GM18502 (cell line): ENCODE data around the gene AADACL2.

ENCODE experiments used
- ATAC-seq: cut with Tn5 transposase; IDR thresholded peaks from one replicate; pipeline ENCODE4 v1.9.1; 2021; ENCODE audit warnings: mild to moderate bottlenecking; ENCODE audit not compliant: unreplicated experiment, poor library complexity

The AADACL2 gene, protein sequence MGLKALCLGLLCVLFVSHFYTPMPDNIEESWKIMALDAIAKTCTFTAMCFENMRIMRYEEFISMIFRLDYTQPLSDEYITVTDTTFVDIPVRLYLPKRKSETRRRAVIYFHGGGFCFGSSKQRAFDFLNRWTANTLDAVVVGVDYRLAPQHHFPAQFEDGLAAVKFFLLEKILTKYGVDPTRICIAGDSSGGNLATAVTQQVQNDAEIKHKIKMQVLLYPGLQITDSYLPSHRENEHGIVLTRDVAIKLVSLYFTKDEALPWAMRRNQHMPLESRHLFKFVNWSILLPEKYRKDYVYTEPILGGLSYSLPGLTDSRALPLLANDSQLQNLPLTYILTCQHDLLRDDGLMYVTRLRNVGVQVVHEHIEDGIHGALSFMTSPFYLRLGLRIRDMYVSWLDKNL

DNA sequence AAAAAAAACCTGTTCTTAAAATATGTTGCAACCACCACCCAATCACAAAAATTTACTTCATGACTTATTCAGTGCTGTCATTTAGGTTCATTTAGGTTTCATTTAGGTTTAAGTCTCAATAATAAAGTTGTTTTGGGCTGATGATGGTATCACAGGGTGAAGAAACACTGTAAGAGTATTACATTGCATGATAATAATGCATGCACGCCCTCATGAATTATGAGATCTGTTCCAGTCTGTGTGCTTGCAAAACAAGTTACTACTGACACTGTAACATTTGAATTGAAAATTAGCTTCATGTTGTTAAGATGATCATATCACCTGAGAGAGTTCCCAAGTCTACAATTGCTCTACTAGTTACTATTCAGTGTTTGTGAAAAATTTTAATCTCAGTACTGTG, at the start of gene AADACL2:
TSS of gene AADACL2 (plus strand) at position 315 of the 400 bp plus-strand sequence. CDS start 109 bp downstream, outside the sequence.
- ATAC-seq = no peak

GRCh38 chr3:151684094-151684493, 49.6 kb upstream of the AADACL2 start:
- ATAC-seq = no peak

- no peak for ATAC-seq
Measured at GRCh38 chr3:151686257-151686656, 47.5 kb upstream of the AADACL2 start.

- no peak for ATAC-seq
Measured at GRCh38 chr3:151687076-151687475, 46.7 kb upstream of the AADACL2 start.

DNA sequence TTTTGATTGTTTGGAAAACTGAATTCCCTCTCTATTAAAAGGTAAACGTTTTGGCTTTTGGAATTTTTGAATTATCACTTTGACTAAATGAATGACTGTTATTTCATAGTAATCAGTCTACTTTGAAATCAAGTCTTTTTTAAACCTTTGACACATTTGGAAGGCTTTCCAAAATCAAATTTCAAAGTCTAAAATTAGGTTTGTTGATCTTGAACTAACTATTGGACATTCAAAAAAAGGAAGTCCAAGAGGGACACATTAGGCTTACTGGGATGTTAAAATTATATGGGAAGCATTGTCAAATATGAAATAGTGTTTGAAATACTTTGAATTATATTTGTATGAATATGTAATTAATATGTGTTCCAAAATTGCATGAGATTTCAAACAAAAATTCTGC, 45.2 kb upstream of the AADACL2 start:
- ATAC-seq = no peak

DNA sequence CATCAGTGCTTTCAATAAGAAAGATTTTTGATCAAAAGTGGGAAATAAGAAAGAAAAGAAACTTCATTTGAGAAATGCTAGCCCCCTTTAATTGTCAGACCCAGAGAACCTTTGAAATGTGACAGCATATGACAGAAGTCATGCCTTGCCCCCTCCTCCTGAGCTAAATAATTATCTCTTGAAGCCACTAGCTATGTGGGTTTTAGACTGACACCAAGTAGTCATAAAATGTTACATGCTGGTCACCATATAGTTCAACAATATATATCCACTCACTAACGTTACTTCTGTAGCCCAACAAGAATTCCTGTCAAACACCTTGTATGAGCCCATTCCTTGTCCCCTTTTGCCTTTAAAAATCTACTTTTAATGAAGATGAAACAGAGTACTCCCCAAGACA, 43.1 kb upstream of the AADACL2 start:
- no peak for ATAC-seq

DNA sequence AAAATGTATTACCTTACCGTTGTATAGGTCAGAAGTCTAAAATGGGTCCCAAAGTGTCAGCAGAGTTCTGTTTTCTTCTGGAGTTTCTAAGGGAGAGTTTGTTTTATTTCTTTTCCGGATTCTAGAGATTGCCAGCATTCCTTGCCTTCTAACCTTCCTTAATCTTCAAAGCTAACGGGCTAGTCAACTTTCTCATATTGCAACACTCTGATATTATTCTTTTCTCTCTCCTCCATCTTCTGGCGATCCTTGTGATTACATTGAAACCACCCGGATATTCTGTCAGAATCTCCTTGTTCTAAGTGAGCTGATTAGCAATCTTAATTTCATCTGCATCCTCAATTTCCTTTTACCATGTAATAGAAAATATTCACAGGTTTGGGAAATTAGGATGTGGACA, 36.2 kb upstream of the AADACL2 start:
- no peak for ATAC-seq

GRCh38 chr3:151707216-151707615, 26.5 kb upstream of the AADACL2 start:
- ATAC-seq = no peak

DNA sequence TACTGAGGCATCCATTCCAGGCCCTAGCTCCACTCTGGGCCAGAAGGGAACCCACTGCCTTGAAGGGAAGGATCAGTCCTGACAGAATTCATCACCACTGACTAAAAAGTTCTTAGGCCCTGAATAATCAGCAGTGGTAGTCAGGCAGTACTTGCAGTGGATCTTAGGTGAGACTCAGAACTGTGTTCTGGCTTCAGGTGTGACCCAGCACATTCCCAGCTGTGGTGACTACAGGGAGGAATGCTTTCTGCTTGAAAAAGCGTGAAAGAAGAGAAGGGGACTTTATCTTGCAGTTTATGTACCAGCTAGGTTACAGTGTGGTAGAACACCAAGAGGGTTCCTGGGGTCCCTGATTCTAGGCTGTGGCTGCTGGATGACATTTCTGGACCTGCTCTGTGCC, 24.9 kb upstream of the AADACL2 start:
- ATAC-seq = no peak

GRCh38 chr3:151709847-151710246, 23.9 kb upstream of the AADACL2 start:
- ATAC-seq = no peak

DNA sequence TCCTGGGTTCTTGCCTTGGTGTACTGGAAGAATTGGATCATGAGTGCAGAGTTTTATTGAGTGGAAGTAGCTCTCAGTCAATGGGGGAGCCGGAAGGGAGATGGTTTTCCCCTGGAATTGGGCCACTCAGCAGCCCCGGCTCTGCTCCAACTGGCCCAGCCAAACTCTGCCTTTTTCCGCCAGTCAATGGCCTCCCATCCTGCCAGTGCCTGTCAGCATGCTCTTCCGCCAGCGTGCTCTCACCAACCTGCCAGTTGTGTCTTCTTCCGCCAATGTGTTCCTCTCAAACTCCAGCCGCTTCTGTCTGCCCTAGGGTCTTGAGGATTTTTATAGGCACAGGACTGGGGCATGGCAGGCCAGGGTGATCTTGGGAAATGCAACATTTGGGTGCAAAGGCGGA, 12.4 kb upstream of the AADACL2 start:
- no peak for ATAC-seq

DNA sequence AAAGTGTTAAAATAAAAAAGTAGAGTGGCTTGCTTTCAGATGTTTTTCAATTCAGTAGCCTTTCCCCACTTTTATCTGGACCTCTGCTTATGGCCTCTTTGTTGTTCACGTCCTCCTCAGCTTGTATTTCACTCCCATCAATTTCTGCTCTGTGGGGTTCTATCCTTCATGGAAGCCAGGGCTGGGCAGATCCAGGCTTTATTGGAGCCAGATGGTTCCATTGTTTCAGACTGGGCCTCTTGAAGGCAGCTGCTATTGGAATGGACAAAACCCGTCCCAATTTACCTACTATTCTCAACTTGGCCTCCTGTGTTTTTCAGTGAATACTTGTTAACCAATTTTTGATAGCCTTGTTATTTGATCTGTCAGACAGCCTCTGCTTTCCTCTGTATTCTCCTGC, 10.9 kb upstream of the AADACL2 start:
- ATAC-seq = no peak

GRCh38 chr3:151724576-151725562, 8.9 kb upstream of the AADACL2 start:
- no peak for ATAC-seq

DNA sequence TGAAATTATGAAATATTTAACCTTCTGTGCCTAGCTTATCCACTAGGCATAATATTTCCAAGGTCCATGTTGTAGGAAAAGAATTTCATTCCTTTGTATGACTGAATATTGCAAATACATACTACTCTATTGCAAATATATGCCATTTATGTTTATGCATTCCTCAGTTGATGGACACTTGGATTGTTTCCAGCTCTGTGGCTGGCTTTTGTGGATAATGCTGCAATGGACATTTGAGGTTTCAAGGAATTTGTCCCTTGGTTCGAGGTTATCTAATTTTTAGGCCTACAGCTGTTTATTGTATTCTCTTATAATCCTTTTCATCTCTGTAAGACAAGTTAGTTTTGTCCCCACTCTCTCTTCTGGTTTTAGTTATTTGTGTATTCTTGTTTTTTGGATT, 7.7 kb upstream of the AADACL2 start:
- ATAC-seq = no peak

- ATAC-seq = no peak
Measured at GRCh38 chr3:151732861-151733260, 866 bp upstream of the AADACL2 start.

DNA sequence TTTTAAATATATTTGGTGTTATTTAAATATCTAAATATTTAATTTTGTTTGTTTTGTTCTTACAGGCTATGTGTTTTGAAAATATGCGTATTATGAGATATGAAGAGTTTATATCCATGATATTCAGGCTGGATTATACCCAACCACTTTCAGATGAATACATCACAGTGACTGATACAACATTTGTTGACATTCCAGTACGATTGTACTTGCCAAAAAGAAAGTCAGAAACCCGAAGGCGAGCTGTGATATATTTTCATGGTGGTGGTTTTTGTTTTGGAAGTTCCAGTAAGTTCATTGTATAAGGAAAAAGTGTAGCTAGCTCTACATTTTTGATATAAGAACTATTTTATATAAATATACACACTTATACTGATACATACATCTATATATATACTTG, 6.9 kb downstream of the AADACL2 start:
- no peak for ATAC-seq

DNA sequence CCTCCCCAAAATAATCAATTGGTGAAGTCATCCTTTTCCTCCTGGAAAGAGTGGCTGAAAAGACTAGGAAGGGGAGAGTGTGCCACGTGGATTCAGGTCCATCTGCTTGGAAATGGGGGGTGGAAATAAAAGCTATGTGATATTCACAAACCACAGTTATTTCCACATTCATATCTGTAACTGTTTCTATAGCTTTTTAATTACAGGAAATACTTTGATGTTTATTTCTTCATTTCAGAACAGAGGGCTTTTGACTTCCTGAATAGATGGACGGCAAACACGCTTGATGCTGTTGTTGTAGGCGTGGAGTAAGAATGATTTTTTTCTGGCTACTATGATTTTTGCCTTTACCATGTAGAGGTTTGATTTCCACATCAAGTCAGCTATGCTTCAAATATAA, 10.1 kb downstream of the AADACL2 start:
- ATAC-seq = no peak

- no peak for ATAC-seq
Measured at GRCh38 chr3:151750181-151750580, 16.5 kb downstream of the AADACL2 start.

GRCh38 chr3:151750678-151751077, 17.0 kb downstream of the AADACL2 start:
- ATAC-seq = no peak

- ATAC-seq = no peak
Measured at GRCh38 chr3:151751161-151751560, 17.4 kb downstream of the AADACL2 start.

GRCh38 chr3:151753846-151754245, 20.1 kb downstream of the AADACL2 start:
- ATAC-seq = no peak
